HG03159 (cell line): ENCODE measurements around the gene WEE2.
"Not testable (repeated sequence)": the region's sequence is repeated elsewhere in the genome, so short reads cannot be mapped to it uniquely, and the experiment has no call there.

ENCODE experiments used
- ATAC-seq: cut with Tn5 transposase; IDR thresholded peaks from one replicate; pipeline ENCODE4 v1.9.1; 2021; ENCODE audit warnings: mild to moderate bottlenecking, moderate library complexity; ENCODE audit not compliant: unreplicated experiment

WEE2 gene

GRCh38 chr7:141770083-141770583, 62.0 kb downstream of the WEE2 start:
- not testable (repeated sequence) for ATAC-seq

GRCh38 chr7:141776374-141776773, 68.2 kb downstream of the WEE2 start, which contains the start of gene TAS2R4:
Gene TAS2R4, plus strand, starts transcription at chr7:141776674. Its CDS starts 1,815 bp downstream, at chr7:141778489.
- ATAC-seq, result no peak
